Suprapubic skin (tissue), 4 donors: ENCODE measurements around the gene PCDHB11.
"Not testable (repeated sequence)": the region's sequence is repeated elsewhere in the genome, so short reads cannot be mapped to it uniquely, and the experiment has no call there.

Experiments
- EP300 ChIP-seq: sonication (generic); formaldehyde crosslinking; IDR thresholded peaks from one replicate; pipeline ENCODE4 v1.6.1; 2017; ENCODE audit warnings: antibody characterized with exemption
- POLR2A ChIP-seq, 2 donors: fragments of 450-650 bp; IDR thresholded peaks; one replicate each; pipeline ENCODE4 v1.6.1; 2017; ENCODE audit warnings: antibody characterized with exemption in 2 of 2, mild to moderate bottlenecking in 2 of 2, moderate library complexity in 2 of 2
- POLR2AphosphoS5 ChIP-seq, 3 donors: sonication (generic); formaldehyde crosslinking; IDR thresholded peaks; one replicate each; pipeline ENCODE4 v1.6.1; 2017; ENCODE audit warnings: antibody characterized with exemption in 3 of 3
- TF ChIP-seq, protein P1 (sequence below), 2 donors: fragments of 200-600 bp in 1 of 2; fragments of 450-650 bp in 1 of 2; sonication (generic) in 1 of 2; IDR thresholded peaks; one replicate each; pipeline ENCODE4 v1.5.1; 2016 to 2019; ENCODE audit warnings: antibody characterized with exemption in 2 of 2, mild to moderate bottlenecking in 1 of 2, moderate library complexity in 1 of 2

DNA sequence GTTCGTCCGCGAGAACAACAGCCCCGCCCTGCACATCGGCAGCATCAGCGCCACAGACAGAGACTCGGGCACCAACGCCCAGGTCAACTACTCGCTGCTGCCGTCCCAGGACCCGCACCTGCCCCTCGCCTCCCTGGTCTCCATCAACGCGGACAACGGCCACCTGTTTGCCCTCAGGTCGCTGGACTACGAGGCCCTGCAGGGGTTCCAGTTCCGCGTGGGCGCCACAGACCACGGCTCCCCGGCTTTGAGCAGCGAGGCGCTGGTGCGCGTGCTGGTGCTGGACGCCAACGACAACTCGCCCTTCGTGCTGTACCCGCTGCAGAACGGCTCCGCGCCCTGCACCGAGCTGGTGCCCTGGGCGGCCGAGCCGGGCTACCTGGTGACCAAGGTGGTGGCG is 10.9 kb downstream of the PCDHB11 start:
- TF ChIP-seq POLR2A (IDR thresholded peaks at IDR 0.05); POLR2AphosphoS5 (IDR thresholded peaks at IDR 0.05); EP300: not testable (repeated sequence)
- TF ChIP-seq, protein P1, sequence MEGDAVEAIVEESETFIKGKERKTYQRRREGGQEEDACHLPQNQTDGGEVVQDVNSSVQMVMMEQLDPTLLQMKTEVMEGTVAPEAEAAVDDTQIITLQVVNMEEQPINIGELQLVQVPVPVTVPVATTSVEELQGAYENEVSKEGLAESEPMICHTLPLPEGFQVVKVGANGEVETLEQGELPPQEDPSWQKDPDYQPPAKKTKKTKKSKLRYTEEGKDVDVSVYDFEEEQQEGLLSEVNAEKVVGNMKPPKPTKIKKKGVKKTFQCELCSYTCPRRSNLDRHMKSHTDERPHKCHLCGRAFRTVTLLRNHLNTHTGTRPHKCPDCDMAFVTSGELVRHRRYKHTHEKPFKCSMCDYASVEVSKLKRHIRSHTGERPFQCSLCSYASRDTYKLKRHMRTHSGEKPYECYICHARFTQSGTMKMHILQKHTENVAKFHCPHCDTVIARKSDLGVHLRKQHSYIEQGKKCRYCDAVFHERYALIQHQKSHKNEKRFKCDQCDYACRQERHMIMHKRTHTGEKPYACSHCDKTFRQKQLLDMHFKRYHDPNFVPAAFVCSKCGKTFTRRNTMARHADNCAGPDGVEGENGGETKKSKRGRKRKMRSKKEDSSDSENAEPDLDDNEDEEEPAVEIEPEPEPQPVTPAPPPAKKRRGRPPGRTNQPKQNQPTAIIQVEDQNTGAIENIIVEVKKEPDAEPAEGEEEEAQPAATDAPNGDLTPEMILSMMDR (IDR thresholded peaks at IDR 0.05) = not testable (repeated sequence)
